Inflammatory macrophage treated with lipopolysaccharide for 1 hour (primary cell): ENCODE results near the gene ELF5.

Source experiments
- DNase-seq, 2 donors: peaks; one replicate each; pipeline ENCODE4 v3.0.0-alpha.2; 2020 to 2022

Gene ELF5

GRCh38 chr11:34448223-34448994, 65.2 kb downstream of the ELF5 start:
- no peak for DNase-seq

GRCh38 chr11:34447044-34447443, 66.5 kb downstream of the ELF5 start:
- DNase-seq = no peak

GRCh38 chr11:34446386-34446785, 67.2 kb downstream of the ELF5 start:
- DNase-seq = no peak

- DNase-seq = peak in 1 of 2 donors; percentile 37
Observed at GRCh38 chr11:34445956-34446355, 67.6 kb downstream of the ELF5 start.

- no peak for DNase-seq
Observed at GRCh38 chr11:34444428-34444827, 69.2 kb downstream of the ELF5 start.

- DNase-seq = no peak
Observed at GRCh38 chr11:34443136-34443535, 70.5 kb downstream of the ELF5 start.

- DNase-seq = no peak
Observed at GRCh38 chr11:34441814-34442213, 71.8 kb downstream of the ELF5 start.

GRCh38 chr11:34439610-34440198, 73.9 kb downstream of the ELF5 start:
- DNase-seq = no peak

- DNase-seq = peak; percentile 96 to 97
Observed at GRCh38 chr11:34438529-34439507, 74.8 kb downstream of the ELF5 start, which contains the start of gene CAT. Gene CAT, plus strand, starts transcription at chr11:34438934. Its CDS starts 80 bp downstream, at chr11:34439014.

- DNase-seq = no peak
Observed at GRCh38 chr11:34437224-34438125, 76.1 kb downstream of the ELF5 start.

GRCh38 chr11:34433899-34434298, 79.7 kb downstream of the ELF5 start:
- DNase-seq = no peak

- DNase-seq = peak; percentile 61 to 64
Observed at GRCh38 chr11:34432822-34433221, 80.8 kb downstream of the ELF5 start.

- peak; percentile 70 to 94 for DNase-seq
Observed at GRCh38 chr11:34431979-34432378, 81.6 kb downstream of the ELF5 start.
